G401 (cell line): ENCODE results near the gene NUP133. TPM values are rescaled to one million over a fixed set of nuclear protein-coding genes. Genes with fewer than 3 reads are reported as not detected.

Source experiments
- DNase-seq: peaks from one replicate; pipeline ENCODE4 v3.0.0-alpha.2; 2015; ENCODE audit warnings: low spot score
- in situ Hi-C: cut with HindIII; loops from 2 replicates; pipeline ENCODE4 v1.10.0; 2016; ENCODE audit warnings: low sequenced_read_pairs, mixed read lengths
- total RNA-seq: library from RNA; depleted of rRNA; stranded (reverse); fragments of >200 nt; shearing (Covaris generic); gene quantifications from 2 replicates; pipeline ENCODE4 v1.2.3, GENCODE V29; 2014

Gene NUP133
- total RNA-seq, 1 experiment from 2014 or later: 51.4 TPM

GRCh38 chr1:229461032-229461668 lies 47.0 kb downstream of the NUP133 start:
- in situ Hi-C loops: loop anchor here (25.0 kb wide), 1 partner anchor 199 kb away; the partner anchor contains the start of gene RAB4A
- DNase-seq: peak; percentile 87

- in situ Hi-C loops: loop anchor here (25.0 kb wide), 1 partner anchor 198 kb away; the partner anchor contains the start of gene RAB4A
- DNase-seq: no peak
These were observed 48.3 kb downstream of the NUP133 start for GRCh38 chr1:229459815-229460214.

- in situ Hi-C loops: loop anchor here (25.0 kb wide), 1 partner anchor 195 kb away; the partner anchor contains the start of gene RAB4A
These were observed 50.7 kb downstream of the NUP133 start for GRCh38 chr1:229457436-229457835.

GRCh38 chr1:229456016-229456415 lies 52.1 kb downstream of the NUP133 start:
- DNase-seq: no peak
- in situ Hi-C loops: loop anchor here (25.0 kb wide), 1 partner anchor 194 kb away; the partner anchor contains the start of gene RAB4A

More at GRCh38 chr1:229457436-229457835, 50.7 kb downstream of the NUP133 start:
- DNase-seq: no peak

- no peak for DNase-seq
- in situ Hi-C loops: loop anchor here (25.0 kb wide), 1 partner anchor 192 kb away; the partner anchor contains the start of gene RAB4A
These were observed 54.1 kb downstream of the NUP133 start for GRCh38 chr1:229454056-229454455.

- in situ Hi-C loops: loop anchor here (25.0 kb wide), 1 partner anchor 191 kb away; the partner anchor contains the start of gene RAB4A
- peak; percentile 71 for DNase-seq
These were observed 55.0 kb downstream of the NUP133 start for GRCh38 chr1:229452956-229453801.

- no peak for DNase-seq
- in situ Hi-C loops: no loop called here
These were observed 59.3 kb downstream of the NUP133 start for GRCh38 chr1:229448845-229449244.

- in situ Hi-C loops: no loop called here
- DNase-seq: no peak
These were observed 59.8 kb downstream of the NUP133 start for GRCh38 chr1:229448354-229448753.

GRCh38 chr1:229447809-229448252 lies 60.3 kb downstream of the NUP133 start:
- DNase-seq: no peak
- in situ Hi-C loops: no loop called here

- in situ Hi-C loops: no loop called here
- no peak for DNase-seq
These were observed 62.3 kb downstream of the NUP133 start for GRCh38 chr1:229445828-229446227.

GRCh38 chr1:229440851-229441537 lies 67.1 kb downstream of the NUP133 start:
- DNase-seq: no peak
- in situ Hi-C loops: loop anchor here (5.0 kb wide), 1 partner anchor 36 kb away; no protein-coding TSS in a partner anchor

GRCh38 chr1:229438021-229438420 lies 70.1 kb downstream of the NUP133 start:
- no peak for DNase-seq
- in situ Hi-C loops: no loop called here

GRCh38 chr1:229437443-229437842 lies 70.7 kb downstream of the NUP133 start:
- no peak for DNase-seq

GRCh38 chr1:229436201-229436600 lies 71.9 kb downstream of the NUP133 start:
- no peak for DNase-seq
- in situ Hi-C loops: no loop called here

More at GRCh38 chr1:229437443-229437842, 70.7 kb downstream of the NUP133 start:
- in situ Hi-C loops: no loop called here

GRCh38 chr1:229434641-229435051 lies 73.5 kb downstream of the NUP133 start:
- peak; percentile 14 for DNase-seq
- in situ Hi-C loops: no loop called here

- DNase-seq: no peak
- in situ Hi-C loops: no loop called here
These were observed 74.0 kb downstream of the NUP133 start, which contains the start of gene ACTA1 for GRCh38 chr1:229434005-229434640. ACTA1 (minus strand) TSS chr1:229434094; CDS start chr1:229433115, 979 bp downstream.

GRCh38 chr1:229433364-229434004 lies 74.7 kb downstream of the NUP133 start:
- no peak for DNase-seq
- in situ Hi-C loops: no loop called here

GRCh38 chr1:229432905-229433304 lies 75.2 kb downstream of the NUP133 start:
- in situ Hi-C loops: no loop called here

More at GRCh38 chr1:229432905-229433304, 75.2 kb downstream of the NUP133 start:
- DNase-seq: no peak
